GM10248 (cell line): Measurements from ENCODE around the gene PPP2R5B.

Experiments
- CTCF ChIA-PET: fragments of 300-600 bp; sonication (Branson Sonifier 250); formaldehyde crosslinking; extraction: SDS; loops from one replicate; lab custom pipeline; 2021; ENCODE audit warnings: antibody characterized with exemption; lab: Yijun Ruan, JAX
- POLR2A ChIA-PET: fragments of 350-650 bp; sonication (Branson Sonifier 250); formaldehyde crosslinking; extraction: SDS; loops from one replicate; lab custom pipeline; 2020; ENCODE audit warnings: antibody characterized with exemption; lab: Yijun Ruan, JAX
- DNase-seq: peaks from one replicate; pipeline ENCODE4 v3.0.0; 2012; ENCODE audit errors: extremely low spot score
- TF ChIP-seq, protein P1 (sequence below): IDR thresholded peaks from 2 replicates; pipeline ENCODE4 v1.5.1; 2012; ENCODE audit warnings: mild to moderate bottlenecking, low read depth; ENCODE audit errors: extremely low read depth, missing control alignments, control extremely low read depth

The PPP2R5B gene

DNA sequence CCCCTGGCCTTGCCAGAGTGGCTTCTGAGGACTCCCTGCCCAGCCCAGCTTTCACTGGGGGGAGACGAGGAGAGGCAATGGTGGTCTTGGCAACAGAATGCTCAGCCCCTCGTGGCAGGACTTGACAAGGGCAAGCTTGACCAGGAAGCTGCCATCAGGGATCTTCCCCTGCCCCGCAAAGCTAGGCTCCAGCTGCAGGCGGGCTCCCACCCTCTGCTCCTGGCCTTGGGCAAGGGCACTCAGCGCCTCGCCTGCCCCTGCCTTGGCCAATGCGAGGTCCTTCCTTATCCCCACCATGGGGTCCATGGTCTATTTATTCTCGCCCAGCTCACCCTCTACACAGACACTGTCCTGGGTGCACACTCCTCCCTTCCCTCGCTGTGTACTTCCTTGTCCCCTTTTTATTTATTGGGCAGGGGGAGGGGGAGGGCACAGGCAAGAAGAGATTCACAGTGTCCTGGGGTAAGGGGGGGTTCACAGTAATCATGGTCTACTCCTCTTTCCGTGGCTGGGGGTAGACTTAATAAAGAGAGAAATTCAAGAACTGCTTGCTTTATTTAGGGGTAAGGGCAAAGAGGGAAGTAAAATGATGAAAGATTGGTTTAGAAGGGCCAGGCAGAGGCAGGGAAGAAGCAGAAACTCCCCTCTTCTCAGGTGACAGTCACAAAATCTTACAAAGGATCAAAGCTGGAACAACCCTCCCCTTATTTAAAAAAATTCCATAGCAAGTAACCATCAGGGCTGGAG, 9.6 kb downstream of the PPP2R5B start:
- no peak for DNase-seq
- TF ChIP-seq, protein P1, sequence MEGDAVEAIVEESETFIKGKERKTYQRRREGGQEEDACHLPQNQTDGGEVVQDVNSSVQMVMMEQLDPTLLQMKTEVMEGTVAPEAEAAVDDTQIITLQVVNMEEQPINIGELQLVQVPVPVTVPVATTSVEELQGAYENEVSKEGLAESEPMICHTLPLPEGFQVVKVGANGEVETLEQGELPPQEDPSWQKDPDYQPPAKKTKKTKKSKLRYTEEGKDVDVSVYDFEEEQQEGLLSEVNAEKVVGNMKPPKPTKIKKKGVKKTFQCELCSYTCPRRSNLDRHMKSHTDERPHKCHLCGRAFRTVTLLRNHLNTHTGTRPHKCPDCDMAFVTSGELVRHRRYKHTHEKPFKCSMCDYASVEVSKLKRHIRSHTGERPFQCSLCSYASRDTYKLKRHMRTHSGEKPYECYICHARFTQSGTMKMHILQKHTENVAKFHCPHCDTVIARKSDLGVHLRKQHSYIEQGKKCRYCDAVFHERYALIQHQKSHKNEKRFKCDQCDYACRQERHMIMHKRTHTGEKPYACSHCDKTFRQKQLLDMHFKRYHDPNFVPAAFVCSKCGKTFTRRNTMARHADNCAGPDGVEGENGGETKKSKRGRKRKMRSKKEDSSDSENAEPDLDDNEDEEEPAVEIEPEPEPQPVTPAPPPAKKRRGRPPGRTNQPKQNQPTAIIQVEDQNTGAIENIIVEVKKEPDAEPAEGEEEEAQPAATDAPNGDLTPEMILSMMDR = no peak
- CTCF ChIA-PET = interaction anchor here (0.7 to 1.7 kb wide), 5 partner anchors 10 to 90 kb away, joined by 3 to 5 read pairs (median 3); partner anchors contain the start of genes ARL2, BATF2 and CDC42BPG
- POLR2A ChIA-PET = interaction anchor here (0.5 to 0.6 kb wide), 2 partner anchors 211 to 574 kb away, joined by 4 read pairs; partner anchors contain the start of gene NRXN2

DNA sequence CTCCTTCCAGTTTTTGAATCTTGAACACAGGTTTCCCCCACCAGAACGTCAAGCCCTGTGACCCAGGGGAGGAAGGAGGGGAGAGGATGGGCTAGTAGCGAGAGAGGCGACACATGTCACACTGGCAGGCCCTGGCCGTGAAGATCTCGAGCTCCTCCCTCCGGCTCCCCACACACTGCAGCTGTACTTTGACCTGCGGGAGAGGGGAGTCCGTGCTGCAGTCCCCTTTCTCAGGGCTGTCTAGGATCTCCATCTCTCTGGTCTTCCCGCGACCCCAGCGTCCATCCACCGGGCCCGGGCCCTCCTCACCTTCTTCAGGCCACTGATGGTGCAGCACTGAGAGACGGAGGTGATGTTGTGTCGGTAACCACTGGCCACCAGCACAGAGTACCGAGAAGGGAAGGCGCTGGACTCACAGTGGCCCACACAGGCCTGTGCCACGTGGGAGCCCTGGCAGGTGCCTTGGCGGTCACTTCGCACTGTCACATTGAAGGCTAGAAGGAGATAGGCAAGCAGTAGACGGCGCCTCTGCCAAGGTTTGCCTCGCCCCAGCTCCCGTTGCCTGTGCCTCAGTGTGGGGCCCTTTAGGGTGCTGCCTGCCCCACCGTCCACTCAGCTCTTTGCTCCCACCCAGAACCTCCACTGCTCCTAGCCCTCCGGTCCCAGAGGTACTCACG, 10.3 kb downstream of the PPP2R5B start:
- POLR2A ChIA-PET = interaction anchor here (0.6 kb wide), 1 partner anchor 574 kb away, joined by 4 read pairs; no protein-coding TSS in a partner anchor
- TF ChIP-seq, protein P1 = no peak
- CTCF ChIA-PET = interaction anchor here (0.7 to 1.7 kb wide), 4 partner anchors 9 to 80 kb away, joined by 3 to 5 read pairs (median 4); partner anchors contain the start of genes ARL2 and BATF2
- no peak for DNase-seq

DNA sequence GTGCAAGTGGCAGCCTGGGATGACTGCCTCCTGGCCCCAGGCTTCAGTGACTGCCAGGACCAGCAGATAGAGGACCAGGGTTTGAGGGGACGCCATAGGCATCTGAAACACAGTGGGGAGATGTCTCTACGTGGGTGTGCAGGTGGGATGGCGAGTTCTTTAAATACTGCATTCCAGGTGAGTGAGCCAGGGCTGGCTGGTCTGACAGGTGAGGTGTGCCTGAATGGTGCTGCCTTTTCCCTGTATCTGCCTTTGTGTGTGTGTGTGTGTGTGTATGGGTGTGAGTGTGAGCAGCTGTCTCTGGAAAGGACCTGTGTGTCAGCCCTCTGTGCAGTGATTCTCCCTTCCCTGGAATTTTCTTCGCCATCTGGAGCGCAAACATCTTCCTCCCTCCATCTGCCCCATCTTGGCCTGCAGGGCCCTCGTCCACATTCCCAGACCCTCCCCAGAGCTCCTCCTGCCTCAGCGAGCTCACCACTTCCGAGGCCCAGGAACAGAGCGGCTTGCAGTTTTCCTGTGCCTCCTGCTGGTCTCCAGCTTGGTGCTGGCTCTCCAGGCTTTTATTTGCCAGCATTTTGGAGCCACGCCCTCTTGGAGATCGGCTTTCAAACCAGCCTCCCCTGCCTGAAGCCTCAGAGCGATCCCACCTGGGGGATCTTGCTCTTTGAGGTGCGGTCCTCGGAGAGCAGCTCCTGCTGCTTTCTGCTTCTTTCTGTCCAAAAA, 11.0 kb downstream of the PPP2R5B start, which contains the start of gene GPHA2:
GPHA2 (minus strand) TSS at position 535 of the 723 bp plus-strand sequence; CDS start at position 102, 433 bp downstream.
- POLR2A ChIA-PET = no interaction called here
- TF ChIP-seq, protein P1 = no peak
- CTCF ChIA-PET = interaction anchor here (1.4 to 1.5 kb wide), 4 partner anchors 8 to 79 kb away, joined by 4 to 5 read pairs (median 4); partner anchors contain the start of gene ARL2
- no peak for DNase-seq

DNA sequence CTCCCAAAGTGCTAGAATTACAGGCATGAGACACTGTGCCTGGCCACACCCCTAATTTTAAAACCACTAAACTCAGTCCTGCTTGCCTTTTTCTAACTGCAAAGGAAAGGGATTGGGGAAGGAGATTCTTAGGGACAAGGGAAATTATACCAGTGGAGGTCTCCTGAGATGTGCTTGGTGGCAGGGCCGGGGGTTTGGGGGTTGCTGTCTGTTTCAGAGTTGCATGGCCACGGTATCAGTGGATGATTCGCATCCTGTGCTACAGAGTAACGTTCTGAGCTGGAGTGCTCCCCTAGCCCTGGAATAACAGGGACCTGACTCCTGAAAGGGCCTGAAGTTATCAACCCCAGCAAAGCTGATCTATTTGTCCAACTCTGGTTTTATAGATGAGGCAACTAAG, 12.1 kb downstream of the PPP2R5B start:
- ChIA-PET POLR2A (no interaction called here), CTCF (interaction anchor here (0.6 to 1.5 kb wide), 8 partner anchors 26 to 181 kb away, joined by 3 to 5 read pairs (median 3); partner anchors contain the start of gene ARL2)
- DNase-seq = no peak
- TF ChIP-seq, protein P1 = no peak

DNA sequence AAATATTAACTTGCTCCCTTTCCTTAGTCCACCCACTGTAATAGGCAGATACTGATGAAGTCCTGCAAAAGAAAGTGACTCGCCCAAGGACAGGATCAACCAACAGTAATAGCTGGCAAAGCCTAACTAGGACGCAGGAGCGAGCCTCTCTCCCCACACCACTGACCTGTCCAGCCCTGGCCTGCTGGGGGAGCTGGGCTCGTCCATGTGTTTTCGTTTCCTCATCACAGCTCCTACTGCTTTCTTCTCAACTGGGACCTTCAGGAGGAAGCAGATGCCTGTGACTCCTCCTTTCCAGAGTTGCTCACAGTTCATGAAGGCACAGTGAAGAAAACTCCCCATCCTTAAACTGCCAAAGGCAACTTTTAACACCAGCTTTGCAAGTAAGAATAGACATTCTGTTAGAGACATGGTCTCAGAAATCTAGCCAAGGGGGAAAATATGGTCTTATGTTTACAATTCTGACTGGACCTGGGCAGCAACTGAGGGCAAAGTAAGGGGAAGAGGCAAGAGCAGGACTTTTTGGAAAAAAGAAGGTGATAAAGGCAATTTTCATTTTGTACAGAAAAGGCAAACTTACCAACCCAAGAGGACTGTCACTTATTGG, 22.8 kb downstream of the PPP2R5B start:
- POLR2A ChIA-PET = interaction anchor here (0.6 kb wide), 1 partner anchor 147 kb away, joined by 3 read pairs; no protein-coding TSS in a partner anchor
- CTCF ChIA-PET = no interaction called here
- no peak for DNase-seq
- TF ChIP-seq, protein P1 = no peak
